ENCODE measurements around the gene ISG15. TPM values are rescaled to one million over a fixed set of nuclear protein-coding genes. Genes with fewer than 3 reads are reported as not detected.

ISG15 gene
- total RNA-seq, 1 donor from 2014 or later: 18.8 TPM

Other genes starting within 250 kb of the ISG15 start
- gene SAMD11, start 89.6 kb upstream of the ISG15 start, total RNA-seq: 6.4 TPM
- gene NOC2L, start 54.2 kb upstream of the ISG15 start, total RNA-seq: 43.7 TPM
- 10.6 TPM for gene KLHL17, start 52.9 kb upstream of the ISG15 start, total RNA-seq
- 0.40 TPM for gene PLEKHN1, start 47.0 kb upstream of the ISG15 start, total RNA-seq
- not detected for gene PERM1, start 31.4 kb upstream of the ISG15 start, total RNA-seq
- gene HES4, start 13.4 kb upstream of the ISG15 start, total RNA-seq: 30.5 TPM
- 22.0 TPM for gene AGRN, start 6.6 kb downstream of the ISG15 start, total RNA-seq
- gene RNF223, start 60.8 kb downstream of the ISG15 start, total RNA-seq: not detected
- gene C1orf159, start 102.6 kb downstream of the ISG15 start, total RNA-seq: 12.0 TPM
- gene TTLL10, start 160.4 kb downstream of the ISG15 start, total RNA-seq: 0.71 TPM
- gene TNFRSF18, start 193.1 kb downstream of the ISG15 start, total RNA-seq: 0.58 TPM
- 2.5 TPM for gene TNFRSF4, start 200.7 kb downstream of the ISG15 start, total RNA-seq
- 94.9 TPM for gene SDF4, start 218.5 kb downstream of the ISG15 start, total RNA-seq
- gene B3GALT6, start 218.7 kb downstream of the ISG15 start, total RNA-seq: 10.9 TPM
- gene C1QTNF12, start 233.2 kb downstream of the ISG15 start, total RNA-seq: 3.5 TPM

Data from sciatic nerve (tissue), 1 donor.